Ovary (tissue), 9 donors: ENCODE data around the gene SPATA31C1. TPM values are rescaled to one million over a fixed set of nuclear protein-coding genes. Genes with fewer than 3 reads are reported as not detected.

Experiments
- DNase-seq, 5 donors: peaks; one replicate each; pipeline ENCODE4 v3.0.0-alpha.2; 2019 to 2020
- H3K27ac ChIP-seq, 2 donors: fragments of 200-600 bp; one replicate each; pipeline versions ENCODE4 v1.5.1 to v1.8.0; 2019 to 2022
- H3K27me3 ChIP-seq: fragments of 200-600 bp; one replicate; pipeline ENCODE4 v1.8.0; 2022
- H3K36me3 ChIP-seq: fragments of 200-600 bp; sonication (generic); one replicate; pipeline ENCODE4 v1.5.1; 2019
- H3K4me1 ChIP-seq: one replicate; pipeline ENCODE4 v1.8.1; 2013; ENCODE audit warnings: mild to moderate bottlenecking, moderate library complexity; ENCODE audit not compliant: insufficient read depth
- H3K4me3 ChIP-seq: fragments of 200-600 bp; sonication (generic); one replicate; pipeline ENCODE4 v1.5.1; 2017
- H3K9me3 ChIP-seq, 2 donors: fragments of 200-600 bp in 1 of 2; sonication (generic) in 1 of 2; one replicate each; pipeline versions ENCODE4 v1.5.1 to v1.8.1; 2013 to 2019; ENCODE audit warnings: mild to moderate bottlenecking in 1 of 2, moderate library complexity in 1 of 2
- CTCF ChIP-seq, 3 donors: fragments of 450-650 bp in 2 of 3; fragments of 200-600 bp in 1 of 3; IDR thresholded peaks; one replicate each; pipeline versions ENCODE4 v1.5.1 to v1.8.0; 2016 to 2022; ENCODE audit warnings: antibody characterized with exemption in 3 of 3, mild to moderate bottlenecking in 1 of 3
- EP300 ChIP-seq: sonication (generic); formaldehyde crosslinking; IDR thresholded peaks from one replicate; pipeline ENCODE4 v1.6.1; 2017; ENCODE audit warnings: antibody characterized with exemption
- POLR2A ChIP-seq: fragments of 450-650 bp; IDR thresholded peaks from one replicate; pipeline ENCODE4 v1.6.1; 2017; ENCODE audit warnings: antibody characterized with exemption, mild to moderate bottlenecking, moderate library complexity
- WGBS, 3 donors: extraction: QIAGEN DNeasy Blood & Tissue Kit in 1 of 3; methylation state at CpG; one replicate each; pipeline versions ENCODE4 v1.1.5 to v1.1.7; 2013 to 2017; 5-methylcytosine and 5-hydroxymethylcytosine counted together
- intact Hi-C, 4 donors: fragments of 100-400 bp; cut with DNase I; formaldehyde crosslinking; loops; one replicate each; pipeline versions ENCODE4 v1.11.0 to v1.15.1; 2022 to 2023
- polyA plus RNA-seq, 2 donors: library from polyadenylated mRNA; stranded (reverse); fragments of 200-250 nt in 1 of 2; fragments of 350-450 nt in 1 of 2; fragmentation: Illumina TruSeq in 1 of 2; extraction: RNeasy Lipid Tissue Mini Kit (QIAGEN cat#74804) in 1 of 2; gene quantifications; one replicate each; pipeline ENCODE4 v1.2.3, GENCODE V29; 2013 to 2014
- total RNA-seq, 7 donors: library from RNA; depleted of rRNA in 2 of 7; stranded (reverse); fragments of >200 nt in 2 of 7; fragmentation: NEBNext Ultra II Directional in 3 of 7; extraction: Animal tissue kit (Norgen Biotek cat#: 25700) in 3 of 7; gene quantifications; one replicate each; pipeline versions ENCODE4 v1.1.0 to v1.2.4, GENCODE V29; 2016 to 2023
- donor health status: DM: no; HTN: no; CAD: no; lungs with moderate emphysema.
- donor health status: DM: no; HTN: no; CAD: no.
- donor health status: Bipolar disorder and iron deficiency.
- donor health status: DM: yes; HTN: yes; CAD: no.
- donor health status: DM: no; HTN: no; CAD: no.
- donor health status: DM: yes; HTN: yes; CAD: no.

The SPATA31C1 gene
- total and polyA plus RNA-seq, 9 donors: not detected

DNA sequence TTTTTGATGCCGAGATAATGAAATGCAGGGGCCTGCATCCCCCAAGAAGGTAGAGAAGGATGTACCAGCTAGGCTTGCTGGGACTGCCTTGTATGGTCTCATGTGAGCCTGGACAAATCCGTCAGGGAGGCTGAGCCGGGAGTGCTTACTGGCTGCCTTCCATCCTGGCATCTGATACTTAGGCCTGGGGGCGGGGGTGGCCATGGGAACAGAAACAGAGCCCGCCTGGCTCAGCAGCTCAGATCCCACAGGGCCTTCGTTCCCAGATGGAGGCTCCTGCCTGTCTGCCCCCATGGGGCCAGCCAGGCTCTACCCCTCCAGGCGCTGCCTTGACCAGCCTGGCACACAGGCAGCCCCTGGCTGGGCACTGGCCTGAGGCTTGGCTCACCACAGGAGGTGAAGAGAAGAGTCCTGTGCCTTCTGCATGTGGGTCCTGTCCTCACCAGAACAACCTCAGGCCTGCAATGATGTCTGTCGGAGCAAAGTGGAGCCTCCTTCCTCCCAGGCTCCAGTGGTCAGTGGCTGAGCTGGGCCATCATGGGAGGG is 45.6 kb upstream of the SPATA31C1 start:
- H3K4me3 ChIP-seq: no peak overlapping the region
- no peaks in the 10 kb centered on the region for H3K27me3 ChIP-seq
- H3K27ac ChIP-seq: no peak overlapping the region
- intact Hi-C loops: no loop called here
- 58 to 63% (median 62%) methylated on average over 8 of the region's 8 CpGs for WGBS, 3 donors
- DNase-seq: peak in 1 of 5 donors; percentile 5
- H3K9me3 ChIP-seq: no peaks in the 10 kb centered on the region
- H3K4me1 ChIP-seq: no peaks in the 10 kb centered on the region
- H3K36me3 ChIP-seq: no peaks in the 10 kb centered on the region
- TF ChIP-seq POLR2A: no peak
- no peak for TF ChIP-seq CTCF (IDR thresholded peaks at IDR 0.05)
- no peak for TF ChIP-seq EP300

GRCh38 chr9:87873607-87874303 is 44.0 kb upstream of the SPATA31C1 start:
- intact Hi-C loops: no loop called here
- peak in 1 of 5 donors; percentile 1 for DNase-seq
- Histone ChIP-seq H3K9me3 (no peaks in the 10 kb centered on the region), H3K4me3 (no peak overlapping the region), H3K4me1 (no peaks in the 10 kb centered on the region), H3K27me3 (no peaks in the 10 kb centered on the region), H3K27ac (no peak overlapping the region), H3K36me3 (no peaks in the 10 kb centered on the region)
- TF ChIP-seq EP300 (no peak), CTCF (IDR thresholded peaks at IDR 0.05) (no peak), POLR2A (no peak)
- WGBS, 3 donors: 93 to 97% (median 95%) methylated on average over 5 of the region's 5 CpGs

- H3K27ac ChIP-seq: no peak overlapping the region
- H3K27me3 ChIP-seq: no peaks in the 10 kb centered on the region
- H3K4me3 ChIP-seq: no peak overlapping the region
- H3K9me3 ChIP-seq: no peaks in the 10 kb centered on the region
- intact Hi-C loops: no loop called here
- no peaks in the 10 kb centered on the region for H3K36me3 ChIP-seq
- 43 to 64% (median 52%) methylated on average over 7 of the region's 7 CpGs for WGBS, 3 donors
- no peaks in the 10 kb centered on the region for H3K4me1 ChIP-seq
- no peak for DNase-seq
- no peak for TF ChIP-seq POLR2A
- no peak for TF ChIP-seq CTCF (IDR thresholded peaks at IDR 0.05)
- TF ChIP-seq EP300: no peak
Measured at GRCh38 chr9:87874304-87874623, 43.5 kb upstream of the SPATA31C1 start.

DNA sequence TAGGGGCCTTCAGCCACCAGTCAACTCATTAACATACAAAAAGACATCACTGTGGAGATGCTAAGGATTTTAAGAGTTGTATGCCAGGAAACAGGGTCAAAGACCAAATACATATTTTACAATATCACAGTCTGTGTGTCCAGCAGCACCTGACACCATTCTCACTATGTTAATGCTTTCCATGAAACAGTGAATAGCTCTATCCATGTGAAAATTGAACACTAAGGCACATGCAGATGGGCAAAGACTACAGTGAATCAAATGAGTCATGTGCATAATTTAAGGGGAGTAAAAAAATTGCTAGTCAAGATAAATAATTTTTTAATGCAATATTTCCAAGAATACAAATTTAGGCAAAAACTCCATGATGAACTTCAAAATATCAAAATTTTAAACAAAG is 42.7 kb upstream of the SPATA31C1 start:
- no peak for DNase-seq
- no peaks in the 10 kb centered on the region for H3K36me3 ChIP-seq
- H3K9me3 ChIP-seq: no peaks in the 10 kb centered on the region
- no peak overlapping the region for H3K27ac ChIP-seq
- intact Hi-C loops: no loop called here
- no peak overlapping the region for H3K4me3 ChIP-seq
- H3K27me3 ChIP-seq: no peaks in the 10 kb centered on the region
- H3K4me1 ChIP-seq: no peaks in the 10 kb centered on the region
- no peak for TF ChIP-seq EP300
- no peak for TF ChIP-seq CTCF (IDR thresholded peaks at IDR 0.05)
- TF ChIP-seq POLR2A: no peak
